HG03139 (cell line): ENCODE results near the gene KDM4B.

Experiments
- ATAC-seq: cut with Tn5 transposase; IDR thresholded peaks from one replicate; pipeline ENCODE4 v1.9.1; 2021; ENCODE audit not compliant: unreplicated experiment

Gene KDM4B

GRCh38 chr19:5048727-5049553 is 80.0 kb downstream of the KDM4B start:
- no peak for ATAC-seq

- no peak for ATAC-seq
Measured at GRCh38 chr19:5049561-5049960, 80.6 kb downstream of the KDM4B start.

DNA sequence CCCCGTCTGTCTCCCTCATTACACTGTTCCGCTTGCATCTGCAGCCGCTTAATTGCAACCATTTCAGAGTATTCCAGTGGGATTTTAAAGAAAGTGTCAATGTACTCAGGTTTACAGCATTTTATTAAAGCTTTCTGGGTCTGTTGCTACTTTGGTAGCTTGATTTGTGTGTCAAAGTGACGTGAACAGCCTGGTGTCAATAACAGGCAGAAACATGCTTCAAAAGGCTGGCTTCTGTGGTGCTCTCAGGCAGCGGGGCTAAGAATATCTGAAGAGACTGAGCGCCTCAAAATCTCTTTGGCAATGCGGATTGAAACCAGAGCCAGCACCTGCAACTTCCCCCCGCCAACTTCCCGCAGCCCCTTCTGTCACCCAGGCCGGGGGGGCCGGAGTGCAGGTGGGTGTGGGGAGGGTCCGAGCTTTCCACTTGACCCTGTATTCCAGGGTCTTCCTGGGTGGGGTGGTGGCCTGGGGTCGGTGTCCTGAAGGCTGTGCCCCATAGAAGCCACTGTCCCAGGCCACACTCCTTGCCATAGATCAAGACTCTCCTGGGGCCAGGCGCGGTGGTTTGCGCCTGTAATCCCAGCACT is 81.2 kb downstream of the KDM4B start:
- ATAC-seq, result no peak

DNA sequence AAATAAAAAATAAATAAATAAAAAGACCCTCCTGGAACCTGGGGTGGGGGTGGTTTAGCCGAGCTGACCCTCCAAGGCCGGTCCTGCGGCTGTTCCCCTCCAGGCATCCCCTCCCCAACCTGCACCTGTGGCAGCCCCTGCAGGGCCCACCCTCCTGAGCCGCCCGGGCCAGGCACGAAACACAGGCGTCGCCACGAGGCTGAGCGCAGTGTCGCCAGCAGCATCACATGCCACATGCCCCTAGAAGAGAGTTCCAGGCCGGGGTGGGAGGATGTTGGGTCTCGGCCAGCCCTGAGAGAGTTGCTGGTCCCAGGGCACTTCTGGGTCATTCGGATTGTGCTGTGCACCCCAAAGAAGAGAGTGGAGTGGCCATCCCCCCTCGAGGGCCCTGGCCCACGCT is 82.0 kb downstream of the KDM4B start:
- ATAC-seq, result no peak

GRCh38 chr19:5051619-5052018 is 82.7 kb downstream of the KDM4B start:
- ATAC-seq, result no peak

DNA sequence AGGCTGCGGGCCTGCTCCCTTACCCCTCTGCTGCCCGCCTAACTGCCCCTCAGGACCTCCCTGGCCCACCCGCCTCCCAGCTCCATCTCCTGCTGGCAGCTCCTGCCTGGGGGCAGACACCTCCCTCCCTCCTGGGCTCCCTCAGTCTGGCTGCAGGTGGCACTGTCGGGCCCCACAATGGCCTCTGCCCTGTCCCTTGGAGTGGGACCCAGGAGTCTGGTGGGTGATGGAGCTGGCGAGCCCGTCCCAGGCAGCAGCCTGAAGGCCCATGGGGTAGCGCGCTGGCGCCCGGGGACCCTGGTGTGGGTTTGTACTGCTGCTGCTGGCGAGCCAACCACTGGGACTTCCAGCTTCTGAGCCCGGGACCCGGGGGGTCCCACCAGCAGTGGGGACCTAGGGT is 83.6 kb downstream of the KDM4B start:
- ATAC-seq, result no peak

DNA sequence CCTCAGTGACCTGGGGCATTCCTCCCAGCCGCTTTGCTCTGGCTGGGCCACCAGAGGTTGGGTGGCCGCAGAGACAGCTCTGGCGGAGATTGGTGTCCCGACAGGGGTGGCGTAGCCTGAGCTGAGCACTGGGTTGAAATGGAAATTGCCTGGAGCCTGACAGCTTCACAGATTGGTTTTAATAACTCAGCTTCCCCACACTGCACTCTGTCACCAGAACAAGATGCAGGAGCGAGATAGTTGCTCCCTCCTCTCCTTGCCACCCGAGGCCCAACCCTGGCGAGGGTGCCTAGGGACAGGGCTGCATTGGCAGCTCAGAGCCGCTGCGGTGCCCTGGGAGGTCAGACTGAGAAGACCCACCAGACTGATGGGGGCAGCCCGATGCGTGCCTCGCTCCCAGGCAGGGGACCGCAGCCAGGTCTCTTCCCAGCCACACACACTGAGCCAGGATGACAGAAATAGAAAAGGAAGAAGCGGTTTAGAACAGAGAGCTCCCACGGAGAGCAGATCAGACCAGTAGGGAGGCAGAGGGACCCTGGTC is 84.1 kb downstream of the KDM4B start:
- ATAC-seq, result no peak

GRCh38 chr19:5053661-5054060 is 84.7 kb downstream of the KDM4B start:
- ATAC-seq, result no peak

DNA sequence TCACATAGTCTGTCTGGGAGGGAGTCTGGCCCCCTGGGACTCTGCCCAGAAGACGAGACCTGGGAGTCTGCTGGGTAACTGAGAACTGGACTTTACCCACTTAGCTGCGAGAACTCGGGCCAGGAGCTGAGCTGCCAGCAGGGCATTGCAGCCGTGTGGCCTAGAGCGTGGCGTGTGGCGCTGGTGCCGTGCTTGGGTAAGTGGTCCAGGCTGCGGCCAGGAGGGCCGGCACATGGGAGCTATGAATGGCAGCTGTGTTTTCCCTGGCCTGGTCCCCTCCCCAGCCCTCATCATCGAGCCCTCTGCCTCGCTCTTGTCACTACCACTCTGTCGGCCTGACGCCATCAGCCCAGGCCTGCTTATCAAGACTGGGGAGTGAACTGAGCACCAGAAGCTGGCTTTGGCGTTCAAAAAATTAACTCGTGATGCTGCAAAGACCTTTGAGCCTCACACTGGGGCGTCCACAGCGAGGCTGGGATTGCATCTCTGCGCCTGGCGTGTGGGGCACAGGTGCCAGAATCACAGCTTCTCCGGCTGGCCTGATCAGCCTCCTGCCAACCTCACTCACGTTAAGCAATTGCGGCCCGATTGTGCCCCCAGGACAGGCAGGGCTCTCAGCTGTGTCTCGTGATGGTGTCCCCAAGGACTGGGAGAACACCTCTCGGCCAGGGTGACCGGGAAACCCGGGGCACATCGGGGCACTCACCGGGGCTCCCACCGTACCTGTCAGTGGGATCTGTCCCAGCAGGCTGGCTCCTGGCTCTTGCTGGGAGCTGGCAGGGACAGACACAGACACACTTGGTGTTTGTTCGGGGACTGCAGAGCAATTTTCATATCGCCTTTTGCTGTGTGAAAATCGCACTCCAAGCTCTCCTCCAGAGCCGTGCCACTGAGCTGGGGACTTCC is 85.9 kb downstream of the KDM4B start:
- no peak for ATAC-seq

- no peak for ATAC-seq
Measured at GRCh38 chr19:5055457-5055776, 86.5 kb downstream of the KDM4B start.

DNA sequence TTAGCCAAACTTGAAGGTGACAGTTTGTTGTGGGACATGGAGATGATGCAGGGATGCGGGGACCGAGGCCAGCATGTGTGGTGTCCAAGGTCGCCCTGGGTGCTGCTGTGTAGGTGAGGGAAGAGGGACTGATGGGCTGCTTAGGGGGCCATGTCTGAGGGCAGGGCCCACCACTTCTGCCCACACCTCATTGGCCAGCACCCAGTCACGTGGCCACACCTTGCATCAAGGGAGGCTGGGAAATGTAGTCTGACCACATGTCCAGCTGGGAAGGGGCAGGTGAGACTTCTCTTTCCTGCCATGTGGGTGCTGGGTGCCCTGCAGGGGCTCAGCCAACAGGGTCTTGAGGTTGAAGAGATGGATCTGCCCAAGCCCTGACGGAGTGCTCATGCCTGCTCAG is 88.9 kb downstream of the KDM4B start:
- no peak for ATAC-seq

- no peak for ATAC-seq
Measured at GRCh38 chr19:5058521-5059212, 89.8 kb downstream of the KDM4B start.

- ATAC-seq, result no peak
Measured at GRCh38 chr19:5059213-5059574, 90.3 kb downstream of the KDM4B start.

DNA sequence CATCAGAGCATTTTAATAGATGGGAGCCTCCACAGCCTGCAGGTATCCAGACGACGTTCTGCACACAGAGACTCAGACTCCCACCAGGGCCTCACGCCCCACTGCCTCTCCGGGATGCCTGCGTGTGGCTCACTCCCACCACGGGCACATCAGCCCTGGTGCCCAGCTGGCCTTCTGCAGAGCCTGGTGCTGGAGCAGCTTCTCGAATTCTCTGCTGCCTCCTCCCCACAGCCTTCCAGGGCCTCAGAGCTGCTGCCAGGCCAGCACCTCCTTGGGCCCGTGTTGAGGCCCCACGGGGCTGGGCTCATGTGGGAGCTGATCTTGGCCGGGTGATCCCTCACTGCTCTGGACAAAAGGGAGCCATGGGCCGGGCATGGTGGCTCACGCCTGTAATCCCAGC is 90.9 kb downstream of the KDM4B start:
- no peak for ATAC-seq

- ATAC-seq, result no peak
Measured at GRCh38 chr19:5062195-5062594, 93.3 kb downstream of the KDM4B start.

DNA sequence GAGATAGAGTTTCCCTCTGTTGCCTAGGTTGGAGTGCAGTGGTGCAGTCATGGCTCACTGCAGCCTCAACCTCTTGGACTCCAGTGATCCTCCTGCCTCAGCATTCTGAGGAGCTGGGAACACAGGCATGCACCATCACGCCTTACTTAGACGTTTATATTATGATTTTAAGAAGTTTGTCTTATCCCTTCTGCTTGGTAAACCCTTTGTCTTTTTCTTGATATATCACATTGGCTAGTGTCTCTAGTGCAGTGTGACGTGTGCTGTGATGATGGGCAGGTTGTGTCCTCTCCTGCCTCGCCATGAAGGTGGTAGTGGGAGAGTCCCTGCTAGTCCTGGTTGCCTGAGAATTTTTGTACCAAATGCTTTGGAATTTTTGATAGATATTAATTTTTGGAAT is 93.9 kb downstream of the KDM4B start:
- ATAC-seq, result no peak

DNA sequence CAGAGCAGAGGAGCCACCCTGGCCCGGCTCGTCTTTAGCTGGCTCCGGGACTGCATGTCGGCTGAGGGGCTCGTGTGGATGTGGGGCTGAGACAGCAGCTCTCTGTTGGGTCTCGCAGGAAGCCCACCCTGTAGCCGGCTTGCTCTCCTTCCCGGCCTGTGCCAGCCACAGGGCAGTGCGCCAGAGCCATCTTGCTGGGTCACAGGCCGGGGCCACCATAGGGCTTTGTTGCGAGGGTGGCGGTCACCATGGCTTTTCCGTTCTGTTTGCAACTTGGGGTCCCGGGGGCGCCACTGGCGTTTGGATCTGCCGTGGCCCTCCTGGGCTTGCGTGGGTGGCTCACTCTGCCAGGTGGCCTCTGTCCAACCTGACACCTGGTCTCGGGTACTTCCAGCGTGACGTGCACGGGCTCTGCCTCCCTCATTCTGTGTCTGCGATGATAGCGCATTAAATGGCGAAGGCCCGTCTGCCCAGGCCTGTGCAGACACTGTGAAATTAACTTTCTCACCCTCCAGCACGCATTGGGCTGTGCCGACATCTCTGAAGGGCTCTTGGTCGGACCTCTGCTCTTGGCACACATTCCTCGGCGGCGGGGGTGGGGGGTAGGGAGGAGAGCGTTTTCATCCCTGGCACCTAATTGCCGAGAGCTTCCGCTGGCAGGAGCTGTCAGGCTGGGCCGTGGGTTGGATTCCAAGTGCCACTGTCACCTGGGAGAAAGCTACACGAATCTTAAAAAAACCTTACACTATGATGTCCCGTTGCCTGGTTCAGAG is 95.1 kb downstream of the KDM4B start:
- ATAC-seq, result no peak

DNA sequence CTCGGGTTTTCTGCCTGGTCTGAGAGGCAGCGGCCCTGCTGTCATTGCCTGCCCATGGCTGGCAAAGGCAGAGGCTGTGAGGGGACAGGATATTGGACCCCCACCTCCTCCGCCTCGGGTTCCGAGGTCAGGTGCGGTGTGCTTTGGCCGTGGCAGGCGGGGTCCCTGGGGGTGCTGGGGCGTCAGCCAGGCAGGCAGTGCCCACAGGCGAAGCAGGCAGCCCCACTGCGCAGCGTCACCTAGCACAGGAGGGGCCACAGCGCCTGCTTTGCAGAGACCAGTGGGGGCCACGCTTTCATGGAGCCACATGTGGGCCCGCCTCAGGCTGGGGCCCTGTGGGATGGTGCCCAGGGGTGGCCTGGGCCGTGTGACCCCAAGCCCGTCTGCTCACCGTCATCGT is 96.0 kb downstream of the KDM4B start:
- no peak for ATAC-seq

GRCh38 chr19:5065663-5066093 is 96.8 kb downstream of the KDM4B start:
- no peak for ATAC-seq

GRCh38 chr19:5066768-5067167 is 97.9 kb downstream of the KDM4B start:
- ATAC-seq, result no peak
